Measurements from ENCODE around the gene TMEM158.

The TMEM158 gene

GRCh38 chr3:45226206-45226915, at the start of gene TMEM158:
TMEM158 (minus strand) TSS chr3:45226287; CDS start chr3:45226027, 260 bp downstream.
- peak; percentile 81 to 85 for DNase-seq

- no peak for DNase-seq
These were observed 49.1 kb upstream of the TMEM158 start for GRCh38 chr3:45275006-45275704.

GRCh38 chr3:45273681-45274515, 47.8 kb upstream of the TMEM158 start:
- DNase-seq = no peak

GRCh38 chr3:45272828-45273470, 46.9 kb upstream of the TMEM158 start:
- no peak for DNase-seq

- DNase-seq = no peak
These were observed 46.1 kb upstream of the TMEM158 start for GRCh38 chr3:45272032-45272810.

- DNase-seq = no peak
These were observed 43.9 kb upstream of the TMEM158 start for GRCh38 chr3:45269952-45270351.

GRCh38 chr3:45267097-45267496, 41.0 kb upstream of the TMEM158 start:
- DNase-seq = no peak

- no peak for DNase-seq
These were observed 35.4 kb upstream of the TMEM158 start for GRCh38 chr3:45261333-45262110.

- no peak for DNase-seq
These were observed 33.0 kb upstream of the TMEM158 start for GRCh38 chr3:45259133-45259532.

- no peak for DNase-seq
These were observed 32.2 kb upstream of the TMEM158 start for GRCh38 chr3:45258317-45258716.

- DNase-seq = no peak
These were observed 27.2 kb upstream of the TMEM158 start for GRCh38 chr3:45253316-45253715.

- DNase-seq = no peak
These were observed 26.7 kb upstream of the TMEM158 start for GRCh38 chr3:45252826-45253225.

- no peak for DNase-seq
These were observed 23.3 kb upstream of the TMEM158 start for GRCh38 chr3:45249391-45249790.

GRCh38 chr3:45246241-45246640, 20.2 kb upstream of the TMEM158 start:
- no peak for DNase-seq

- no peak for DNase-seq
These were observed 18.3 kb upstream of the TMEM158 start for GRCh38 chr3:45244356-45244755.

GRCh38 chr3:45241206-45241605, 15.1 kb upstream of the TMEM158 start:
- no peak for DNase-seq

- no peak for DNase-seq
These were observed 14.2 kb upstream of the TMEM158 start for GRCh38 chr3:45240292-45240691.

GRCh38 chr3:45239254-45239653, 13.2 kb upstream of the TMEM158 start:
- DNase-seq = no peak

GRCh38 chr3:45236964-45237363, 10.9 kb upstream of the TMEM158 start:
- no peak for DNase-seq

- no peak for DNase-seq
These were observed 9.3 kb upstream of the TMEM158 start for GRCh38 chr3:45235409-45235808.

GRCh38 chr3:45234250-45234649, 8.2 kb upstream of the TMEM158 start:
- DNase-seq = no peak

Data from stimulated activated CD4-positive, alpha-beta T cell treated with anti-CD3 and anti-CD28 coated beads, Interleukin-4, amount 100 ng/mL, for 4 hours (primary cell).